Upper lobe of right lung (tissue), 1 donor: ENCODE results near the gene COX18. TPM values are rescaled to one million over a fixed set of nuclear protein-coding genes. Genes with fewer than 3 reads are reported as not detected.

Experiments used
- ATAC-seq: fragments of 200-7000 bp; cut with Tn5 transposase; one replicate; pipeline ENCODE4 v1.9.1; 2020; ENCODE audit warnings: mild to moderate bottlenecking, moderate library complexity
- DNase-seq: peaks from one replicate; pipeline ENCODE4 v3.0.0-alpha.2; 2020
- H3K27ac ChIP-seq: fragments of 200-600 bp; one replicate; pipeline ENCODE4 v1.8.0; 2022
- H3K27me3 ChIP-seq: fragments of 200-600 bp; one replicate; pipeline ENCODE4 v1.8.0; 2022; ENCODE audit warnings: mild to moderate bottlenecking
- H3K36me3 ChIP-seq: fragments of 200-600 bp; one replicate; pipeline ENCODE4 v1.8.0; 2022
- H3K4me1 ChIP-seq: fragments of 200-600 bp; one replicate; pipeline ENCODE4 v1.8.0; 2022
- H3K4me3 ChIP-seq: fragments of 200-600 bp; one replicate; pipeline ENCODE4 v1.8.0; 2022; ENCODE audit warnings: mild to moderate bottlenecking
- H3K9me3 ChIP-seq: fragments of 200-600 bp; one replicate; pipeline ENCODE4 v1.8.0; 2022
- CTCF ChIP-seq: fragments of 200-600 bp; IDR thresholded peaks from one replicate; pipeline ENCODE4 v1.8.0; 2022; ENCODE audit warnings: antibody characterized with exemption
- intact Hi-C: fragments of 100-400 bp; cut with DNase I; formaldehyde crosslinking; loops from one replicate; pipeline ENCODE4 v1.11.0; 2022
- total RNA-seq: library from RNA; stranded (reverse); fragmentation: NEBNext Ultra II Directional; extraction: Animal tissue kit (Norgen Biotek cat#: 25700); gene quantifications from one replicate; pipeline ENCODE4 v1.2.1, GENCODE V29; 2021
- donor health status: DM: no; HTN: yes; CAD: no; lungs with severe emphysema.

Gene COX18
- total RNA-seq, 1 donor from 2014 or later, result 13.2 TPM

GRCh38 chr4:73067971-73068394, 1.5 kb downstream of the COX18 start:
- intact Hi-C loops, result no loop called here
- H3K27me3 ChIP-seq, result no peaks in the 10 kb centered on the region
- peak overlapping the region; percentile 81 for H3K4me3 ChIP-seq
- H3K27ac ChIP-seq, result peak overlapping the region; percentile 97
- no peaks in the 10 kb centered on the region for H3K9me3 ChIP-seq
- TF ChIP-seq CTCF, result no peak
- DNase-seq (no peak), ATAC-seq (no peak)
- H3K36me3 ChIP-seq, result peaks cover 15% of the 10 kb centered on the region
- peaks cover 12% of the 10 kb centered on the region for H3K4me1 ChIP-seq

GRCh38 chr4:73066928-73067327, 2.6 kb downstream of the COX18 start:
- Histone ChIP-seq H3K4me3 (no peak overlapping the region), H3K36me3 (peaks cover 19% of the 10 kb centered on the region), H3K4me1 (peaks cover 12% of the 10 kb centered on the region), H3K9me3 (no peaks in the 10 kb centered on the region), H3K27ac (no peak overlapping the region), H3K27me3 (no peaks in the 10 kb centered on the region)
- no peak for DNase-seq
- ATAC-seq, result no peak
- intact Hi-C loops, result no loop called here
- no peak for TF ChIP-seq CTCF

GRCh38 chr4:73066445-73066844, 3.1 kb downstream of the COX18 start:
- H3K4me1 ChIP-seq, result peaks cover 12% of the 10 kb centered on the region
- no peaks in the 10 kb centered on the region for H3K27me3 ChIP-seq
- ATAC-seq, result no peak
- no peak for DNase-seq
- H3K9me3 ChIP-seq, result no peaks in the 10 kb centered on the region
- no peak overlapping the region for H3K27ac ChIP-seq
- TF ChIP-seq CTCF, result no peak
- H3K36me3 ChIP-seq, result peaks cover 23% of the 10 kb centered on the region
- no peak overlapping the region for H3K4me3 ChIP-seq
- intact Hi-C loops, result no loop called here

- peaks cover 12% of the 10 kb centered on the region for H3K4me1 ChIP-seq
- no peak for TF ChIP-seq CTCF
- H3K9me3 ChIP-seq, result no peaks in the 10 kb centered on the region
- intact Hi-C loops, result no loop called here
- no peak overlapping the region for H3K27ac ChIP-seq
- DNase-seq (no peak), ATAC-seq (no peak)
- H3K27me3 ChIP-seq, result no peaks in the 10 kb centered on the region
- H3K36me3 ChIP-seq, result peaks cover 42% of the 10 kb centered on the region
- H3K4me3 ChIP-seq, result no peak overlapping the region
Measured at GRCh38 chr4:73064536-73064935, 5.0 kb downstream of the COX18 start.

DNA sequence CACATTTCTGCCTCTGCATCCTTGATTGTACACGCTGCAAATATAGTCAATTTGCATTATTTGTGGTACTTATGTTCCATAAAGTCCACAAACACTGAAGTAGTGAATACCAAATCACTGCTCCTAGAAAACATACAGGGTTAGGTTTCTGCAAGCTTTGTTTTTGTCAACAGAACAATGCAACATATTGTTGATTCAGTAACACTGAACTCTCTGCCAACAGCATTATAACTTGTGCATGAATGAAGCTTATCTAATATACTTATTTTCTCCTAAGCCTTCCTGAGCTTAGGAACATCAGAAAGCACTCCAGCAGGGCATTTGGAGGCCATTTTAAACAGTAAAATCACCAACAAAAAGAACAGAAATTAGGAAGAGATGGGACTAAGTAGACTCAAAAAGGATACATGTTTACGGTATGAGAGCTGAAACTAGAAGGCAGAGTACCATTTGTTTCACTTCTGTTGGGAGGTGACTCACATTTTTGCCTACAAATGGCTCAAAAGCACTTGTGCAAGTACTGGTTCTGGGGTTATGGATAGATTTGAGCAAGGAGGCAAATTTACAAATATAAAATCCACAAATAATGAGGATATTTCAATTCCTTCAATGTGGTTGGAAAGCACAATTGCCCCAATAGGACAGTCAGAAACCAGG, 14.1 kb downstream of the COX18 start:
- intact Hi-C loops, result no loop called here
- H3K36me3 ChIP-seq, result peaks cover 61% of the 10 kb centered on the region
- no peaks in the 10 kb centered on the region for H3K4me1 ChIP-seq

More for the DNA sequence above, 14.1 kb downstream of the COX18 start:
- no peaks in the 10 kb centered on the region for H3K9me3 ChIP-seq
- no peak for TF ChIP-seq CTCF
- no peak overlapping the region for H3K4me3 ChIP-seq
- ATAC-seq (no peak), DNase-seq (no peak)
- no peak overlapping the region for H3K27ac ChIP-seq
- no peaks in the 10 kb centered on the region for H3K27me3 ChIP-seq
